Activated CD4-positive, alpha-beta T cell treated with anti-CD3 and anti-CD28 coated beads for 48 hours (primary cell): ENCODE data around the gene XYLT1.

Experiments used
- DNase-seq: peaks from one replicate; pipeline ENCODE4 v3.0.0-alpha.2; 2020

The XYLT1 gene

DNA sequence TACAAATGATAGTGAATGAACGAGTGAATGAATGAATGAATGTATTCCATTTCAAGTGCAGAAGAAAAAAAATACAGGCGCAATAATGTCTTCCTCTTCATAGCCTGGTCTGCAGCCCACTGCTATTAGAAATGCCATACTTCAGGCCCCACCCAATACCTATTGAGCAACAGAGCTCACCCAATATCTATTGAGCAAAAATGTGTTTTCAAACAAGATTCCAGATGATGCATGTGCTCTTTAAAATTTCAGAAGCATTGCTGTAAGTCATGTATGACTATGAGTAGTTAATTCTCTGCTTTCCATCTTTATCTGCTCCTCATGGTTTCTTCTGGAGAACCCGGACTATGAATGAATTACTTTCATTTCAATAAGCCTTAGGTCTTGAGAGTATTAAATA lies 308.2 kb downstream of the XYLT1 start:
- DNase-seq, result no peak

DNA sequence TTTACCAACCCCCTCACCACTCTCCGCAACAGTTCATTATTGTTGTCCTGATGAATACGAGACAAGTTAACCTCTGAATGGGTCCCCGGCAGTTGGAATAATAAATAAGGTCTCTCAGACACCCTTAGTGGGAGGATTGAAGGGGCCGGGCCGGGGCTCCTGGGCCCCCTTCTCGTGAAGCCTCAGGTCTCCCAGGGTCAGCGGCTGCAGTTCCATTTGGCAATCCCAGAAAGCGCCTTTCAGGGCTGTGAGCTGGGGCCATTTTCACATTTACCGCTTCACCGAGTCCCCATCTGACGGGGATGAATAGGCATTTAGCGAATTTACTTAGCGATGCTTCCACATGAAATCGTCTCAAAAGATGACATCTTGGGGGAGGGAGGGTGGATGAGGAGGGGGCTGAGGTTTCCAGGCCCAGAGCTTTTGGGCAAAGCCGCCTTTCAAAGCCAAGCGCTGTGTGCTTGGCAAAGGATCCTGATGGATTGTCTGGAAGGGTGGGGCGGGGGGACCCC lies 309.8 kb downstream of the XYLT1 start:
- no peak for DNase-seq

DNA sequence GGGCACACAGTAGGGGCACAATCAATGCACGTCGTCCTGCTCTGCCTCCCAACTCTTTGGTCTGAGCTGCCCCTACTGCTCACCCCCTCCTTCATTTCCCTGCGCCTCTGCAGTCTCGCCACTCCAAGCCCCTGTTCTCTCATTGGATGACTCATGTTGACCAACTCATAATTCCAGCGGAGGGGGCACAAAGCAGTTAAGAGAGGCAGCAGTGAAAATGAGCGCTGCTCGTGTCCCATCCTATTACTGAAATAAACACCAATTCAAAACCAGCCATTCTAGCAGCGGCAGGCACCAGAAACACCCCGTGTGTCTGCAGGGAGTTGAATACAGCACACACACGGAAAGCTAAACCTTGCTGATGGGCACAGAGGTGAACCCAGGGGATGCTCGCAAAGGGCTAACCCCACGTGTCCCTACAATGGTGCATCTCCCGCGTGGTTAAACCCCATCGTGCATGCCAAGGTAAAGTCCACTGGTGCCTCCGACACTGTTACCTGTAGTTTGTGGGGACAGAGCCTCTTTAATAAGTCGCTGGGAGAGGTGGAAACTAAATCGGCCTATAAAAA lies 310.4 kb downstream of the XYLT1 start:
- no peak for DNase-seq

DNA sequence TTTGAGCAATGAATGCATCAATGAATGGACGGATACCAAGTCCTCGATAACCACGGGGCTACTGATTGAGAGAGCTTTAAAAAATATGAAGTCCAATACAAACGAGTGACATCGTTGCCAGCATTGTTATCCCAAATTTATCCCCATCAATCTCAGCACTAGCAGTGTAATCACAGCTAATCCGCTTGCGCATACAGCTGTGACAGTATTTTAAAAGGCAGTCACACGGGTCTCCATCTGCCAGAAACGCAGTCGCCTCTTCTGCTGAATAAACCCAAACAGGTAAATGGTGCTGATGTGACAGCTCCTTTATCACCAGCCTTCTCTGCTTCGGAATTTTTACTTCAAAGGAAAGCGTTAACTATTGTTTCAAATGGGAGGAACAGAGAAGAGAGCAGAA lies 311.1 kb downstream of the XYLT1 start:
- no peak for DNase-seq

DNA sequence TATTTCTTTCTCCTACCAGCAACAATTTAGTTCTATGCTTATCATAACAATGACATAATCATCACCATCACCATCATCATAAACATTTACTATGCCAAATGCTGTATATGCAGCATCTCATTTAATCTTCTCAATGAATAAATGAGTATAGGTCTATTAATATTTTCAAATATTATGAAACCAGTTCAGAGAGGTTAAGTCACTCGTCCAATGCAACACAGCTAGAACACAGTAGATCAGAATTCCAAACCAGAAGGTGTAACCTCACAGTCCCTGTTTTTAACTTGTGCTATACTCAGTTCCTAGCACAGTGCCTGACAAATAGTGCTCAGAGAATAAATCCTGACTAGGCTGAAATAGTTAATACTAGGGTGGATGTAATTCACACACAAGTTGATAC lies 314.8 kb downstream of the XYLT1 start:
- DNase-seq, result no peak

DNA sequence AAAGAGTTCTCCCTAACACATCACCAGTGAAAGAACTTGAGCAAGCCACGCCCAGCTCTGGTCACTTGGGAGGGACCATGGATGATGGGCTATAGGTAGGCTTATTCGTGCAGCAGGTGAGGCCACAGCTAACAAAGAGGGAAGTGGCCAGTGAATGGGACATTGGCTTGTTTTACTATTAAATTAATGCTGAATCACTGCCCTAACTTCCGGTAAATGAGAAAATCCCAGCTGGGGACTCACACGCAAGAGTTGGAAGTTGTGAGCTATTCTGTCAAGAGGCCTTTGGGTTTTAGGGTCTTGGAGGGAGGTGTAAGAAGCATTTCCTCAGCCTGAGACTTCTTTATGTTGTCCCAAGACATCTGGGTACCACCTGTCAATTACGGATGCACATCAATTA lies 315.3 kb downstream of the XYLT1 start:
- no peak for DNase-seq

DNA sequence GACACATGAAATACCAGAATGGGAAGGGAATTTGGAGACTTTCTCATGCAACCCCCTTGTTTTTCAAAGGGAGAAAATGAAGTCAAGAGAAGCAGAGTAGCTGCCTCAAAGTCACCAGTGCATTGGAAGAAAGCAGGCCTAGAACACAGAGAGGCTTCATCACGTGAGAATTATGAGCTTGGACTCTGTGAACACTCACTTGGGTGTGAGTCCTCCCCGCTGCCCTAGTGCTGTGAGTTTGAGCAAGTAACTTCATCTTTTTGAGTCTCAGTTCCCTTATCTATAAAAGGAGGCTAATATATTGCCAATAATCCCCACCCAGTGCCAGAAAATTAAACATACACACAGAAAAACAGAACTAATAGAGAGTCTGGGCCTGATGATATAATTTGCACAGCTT lies 315.8 kb downstream of the XYLT1 start:
- no peak for DNase-seq

DNA sequence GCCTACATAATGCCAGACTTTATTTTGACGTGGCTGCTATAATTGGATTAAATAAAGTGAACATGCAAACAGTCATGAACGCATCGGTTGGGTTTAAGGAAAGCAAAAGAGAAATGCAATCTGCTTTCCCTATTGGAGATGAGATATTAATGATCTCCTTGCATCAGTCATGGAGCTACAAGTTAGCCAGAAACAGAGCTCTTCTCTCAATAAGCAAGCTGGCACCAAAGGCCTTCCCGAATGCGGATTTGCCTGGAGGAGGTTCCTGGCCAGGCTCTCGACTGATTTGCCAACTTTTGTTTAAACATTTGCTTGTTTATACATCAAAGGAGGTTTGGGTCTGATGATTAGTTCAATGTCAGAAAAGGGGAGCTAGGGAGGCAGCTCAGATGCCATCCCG lies 318.4 kb downstream of the XYLT1 start:
- DNase-seq, result no peak

DNA sequence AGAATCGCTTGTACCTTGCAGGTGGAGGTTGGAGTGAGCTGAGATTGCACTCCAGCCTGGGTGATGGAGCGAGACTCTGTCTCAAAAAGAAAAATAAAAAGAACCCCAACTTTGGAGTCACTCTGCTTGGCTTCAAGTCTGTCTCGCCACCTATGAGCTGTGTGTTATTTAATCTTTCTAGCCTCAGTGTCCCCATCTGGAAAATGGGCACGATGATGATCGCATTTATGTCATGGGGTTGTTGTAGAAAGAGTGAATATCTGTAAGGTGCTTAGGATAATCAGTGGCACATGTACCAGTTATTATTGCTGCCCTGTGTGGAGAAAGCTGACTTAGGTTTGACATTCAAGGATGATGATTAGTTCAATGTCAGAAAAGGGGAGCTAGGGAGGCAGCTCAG lies 319.4 kb downstream of the XYLT1 start:
- DNase-seq, result no peak

DNA sequence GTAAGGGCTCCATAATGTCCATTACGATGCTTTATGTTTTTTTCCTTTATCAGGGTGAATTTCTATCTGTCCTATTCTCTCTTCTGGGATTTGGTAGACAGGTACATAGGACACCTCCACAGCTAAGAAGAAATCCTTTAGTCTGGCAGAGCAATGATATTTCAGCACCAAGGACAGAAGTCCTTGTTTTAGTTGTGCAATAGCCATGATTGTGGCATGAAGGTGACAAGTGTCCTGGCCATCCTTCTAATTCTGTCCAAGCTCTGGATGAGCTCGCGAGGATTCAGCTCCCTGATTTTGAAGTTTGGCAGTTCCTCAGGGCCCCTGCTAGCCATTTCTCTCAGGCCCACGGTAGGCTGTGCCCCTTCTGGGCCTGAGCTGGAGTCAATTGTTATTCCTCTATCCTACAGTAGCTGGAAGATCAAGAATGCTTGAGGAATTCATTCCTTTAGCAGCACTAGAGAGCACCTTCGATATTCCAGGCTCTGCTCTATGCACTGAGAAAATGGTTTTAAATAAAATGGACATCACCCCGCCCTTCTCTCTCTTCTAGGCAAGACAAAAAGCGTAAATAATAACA lies 320.8 kb downstream of the XYLT1 start:
- DNase-seq, result no peak

DNA sequence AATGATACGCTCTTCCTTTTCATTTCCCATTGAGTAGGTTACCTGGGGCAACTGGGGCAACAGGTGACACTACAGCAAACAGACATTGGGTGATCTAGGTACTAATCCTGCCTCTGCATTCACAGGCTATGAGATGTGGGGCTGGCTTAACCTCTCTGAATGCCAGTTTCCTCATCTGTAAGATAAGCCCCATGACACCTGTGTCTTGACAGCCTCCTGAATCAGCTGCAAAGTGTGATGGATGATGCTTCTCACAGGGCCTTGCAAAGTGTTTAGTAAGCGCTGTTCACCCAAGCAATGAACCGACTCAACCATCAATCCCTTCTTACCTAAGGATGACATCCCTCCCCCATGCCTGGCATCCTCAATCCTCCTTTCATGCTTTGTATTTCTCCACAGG lies 322.8 kb downstream of the XYLT1 start:
- DNase-seq, result no peak

DNA sequence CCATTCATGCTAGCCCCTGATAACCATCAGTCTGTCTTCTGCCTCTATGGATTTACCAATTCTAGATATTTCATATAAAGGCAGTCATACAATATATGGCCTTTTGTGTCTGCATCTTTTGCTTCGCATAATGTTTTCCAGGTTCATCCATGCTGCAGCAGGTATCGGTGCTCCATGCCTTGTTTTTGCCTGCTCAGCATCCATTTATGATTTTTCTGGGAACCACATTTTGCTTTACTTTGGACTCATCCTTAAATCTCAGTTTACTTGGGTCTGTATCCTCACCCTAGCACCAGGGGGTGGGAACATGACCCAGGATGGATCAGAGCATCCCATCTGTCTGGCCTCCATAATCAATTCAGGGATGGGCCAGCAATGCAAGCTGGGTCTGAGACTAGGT lies 325.7 kb downstream of the XYLT1 start:
- DNase-seq, result no peak

DNA sequence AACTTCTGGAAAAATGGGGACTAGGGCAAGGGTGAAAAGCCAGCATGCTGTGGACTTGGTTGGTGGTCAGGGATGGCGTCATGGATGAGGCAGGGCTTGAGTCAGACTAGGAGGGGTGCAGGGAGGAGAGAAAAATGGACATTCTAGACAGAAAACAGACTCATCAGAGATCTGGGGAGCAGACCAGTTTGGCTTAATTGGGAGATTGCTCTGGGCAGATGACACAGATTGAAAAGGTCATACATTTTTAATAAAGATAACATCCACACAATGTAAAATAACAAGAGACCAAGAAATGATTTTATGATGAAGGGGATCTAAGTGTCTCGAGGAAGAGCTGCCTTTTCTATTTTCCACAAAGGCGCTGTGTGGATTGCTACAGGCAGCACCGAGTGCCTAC lies 326.3 kb downstream of the XYLT1 start:
- DNase-seq, result no peak

DNA sequence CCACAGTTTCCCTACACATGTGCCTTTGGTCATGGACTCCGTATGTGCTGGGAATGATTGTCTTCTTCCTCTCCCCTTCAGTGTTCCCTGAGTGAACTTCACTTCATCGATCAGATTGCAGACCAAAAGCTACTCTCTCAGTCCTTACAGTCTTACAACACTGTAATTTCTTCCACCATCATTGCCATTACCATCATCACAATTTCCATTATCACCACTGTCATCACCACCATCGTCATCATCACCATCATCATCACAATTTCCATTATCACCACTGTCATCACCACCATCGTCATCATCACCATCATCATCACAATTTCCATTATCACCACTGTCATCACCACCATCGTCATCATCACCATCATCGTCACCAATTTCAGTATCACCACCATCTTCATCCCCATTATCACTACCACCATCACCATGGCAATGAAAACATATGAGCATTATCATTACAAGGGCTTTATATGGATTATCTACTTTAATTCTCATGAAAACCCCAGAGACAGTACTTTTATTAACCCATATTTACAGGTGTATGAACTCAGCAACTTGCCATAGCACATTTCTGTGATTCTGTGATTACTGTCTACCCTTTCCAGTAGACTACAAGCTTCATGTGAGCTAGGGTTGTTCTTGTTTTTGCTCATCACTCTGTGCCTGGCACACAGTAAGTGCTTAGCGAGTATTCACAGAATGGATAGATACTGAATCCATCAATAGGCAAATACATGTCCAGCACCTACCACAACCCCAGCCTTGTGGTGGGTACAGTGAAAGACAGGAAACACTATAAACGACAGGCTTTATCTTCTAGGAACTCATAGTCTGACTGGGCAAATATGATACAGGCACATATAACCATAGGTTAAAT lies 327.0 kb downstream of the XYLT1 start:
- no peak for DNase-seq

DNA sequence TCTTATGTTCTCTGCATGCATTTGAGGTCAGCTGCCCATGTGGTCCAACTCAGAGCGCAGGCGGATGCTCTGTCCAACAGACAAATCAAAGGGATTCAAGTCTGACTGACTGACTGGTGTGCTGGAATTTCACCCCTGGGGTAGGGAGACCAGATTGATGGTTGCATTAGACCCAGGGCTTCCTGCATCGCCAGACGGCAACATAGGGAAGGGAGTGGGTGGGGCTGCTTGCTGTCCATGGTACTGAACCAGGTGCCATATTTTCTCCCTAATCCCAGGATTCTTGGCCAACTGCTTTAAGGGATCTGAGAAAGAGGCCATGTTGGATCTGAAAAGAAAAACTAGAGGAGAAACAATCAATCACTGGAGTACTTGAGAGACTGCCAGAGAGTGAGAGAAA lies 332.0 kb downstream of the XYLT1 start:
- peak; percentile 3 for DNase-seq

DNA sequence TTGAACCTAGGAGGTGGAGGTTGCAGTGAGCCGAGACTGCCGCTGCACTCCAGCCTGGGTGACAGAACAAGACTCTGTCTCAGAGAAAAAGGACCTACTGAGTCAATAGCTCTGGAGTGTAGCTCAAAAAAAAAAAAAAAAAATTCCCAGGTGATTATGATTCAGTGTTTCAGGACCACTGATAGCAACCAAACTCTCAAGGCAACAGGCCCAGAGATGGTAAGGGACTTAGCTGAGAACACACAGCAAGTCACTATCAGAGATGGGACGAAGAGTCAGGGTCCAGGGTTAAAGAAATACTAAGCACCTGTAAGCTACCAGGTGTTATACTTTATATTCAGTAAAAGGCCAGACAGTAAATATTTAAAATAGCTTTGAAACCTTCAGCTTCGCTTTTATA lies 335.3 kb downstream of the XYLT1 start:
- DNase-seq, result no peak

DNA sequence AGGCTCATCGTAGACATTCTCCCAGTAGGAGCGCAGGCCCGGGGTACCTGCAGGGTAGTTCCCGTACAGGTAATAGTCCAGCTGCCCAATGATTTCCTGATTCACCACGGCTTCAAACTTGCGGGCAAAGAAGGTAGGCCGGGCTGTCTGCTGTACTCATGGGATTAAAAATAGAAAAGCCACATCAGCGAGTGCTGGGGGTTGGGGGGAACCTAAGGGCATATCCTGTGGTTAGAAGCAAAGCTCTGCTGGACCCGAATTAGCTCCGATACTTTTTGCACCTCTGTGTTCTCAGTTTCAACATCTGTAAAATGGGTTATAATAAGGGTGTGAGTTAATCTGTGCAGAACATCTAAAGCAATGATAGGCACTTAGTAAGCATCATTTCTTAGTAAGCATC lies 336.2 kb downstream of the XYLT1 start:
- no peak for DNase-seq

DNA sequence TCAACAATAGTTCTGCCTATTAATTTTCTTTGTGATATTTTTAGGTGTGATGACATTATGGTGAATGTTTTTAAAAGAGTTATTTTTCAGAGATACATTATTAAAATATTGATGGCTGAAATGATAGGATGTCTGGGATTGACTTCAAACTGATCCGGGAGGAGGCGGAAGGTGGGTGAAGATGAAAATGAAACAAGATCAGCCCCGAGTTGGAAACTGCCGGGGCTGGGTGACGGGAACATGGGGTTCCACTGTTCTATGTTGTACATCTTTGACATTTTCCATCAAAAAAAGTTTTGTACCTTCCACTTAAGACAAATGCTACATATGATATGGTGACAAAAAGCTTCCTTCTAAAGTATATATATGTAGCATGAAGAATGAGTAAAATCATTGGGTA lies 336.9 kb downstream of the XYLT1 start:
- no peak for DNase-seq

DNA sequence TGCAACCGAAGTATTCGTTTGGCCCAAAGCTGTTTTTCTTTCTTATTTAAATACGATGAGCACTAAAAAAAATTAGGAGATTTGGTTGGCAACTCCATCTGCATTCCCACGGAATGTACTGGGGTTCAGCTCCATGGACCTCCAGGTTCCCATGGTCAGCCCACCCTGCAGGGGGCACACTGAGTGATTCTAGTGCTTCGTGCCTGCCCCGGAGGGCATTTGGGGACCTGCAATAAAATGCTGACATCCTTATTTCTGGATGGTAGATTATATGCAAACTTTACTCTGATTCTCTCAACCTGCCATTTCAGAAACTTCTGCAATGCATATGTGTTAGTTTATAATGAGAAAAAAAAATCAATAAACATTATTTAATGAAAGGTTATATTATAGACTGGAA lies 339.4 kb downstream of the XYLT1 start:
- DNase-seq, result no peak

DNA sequence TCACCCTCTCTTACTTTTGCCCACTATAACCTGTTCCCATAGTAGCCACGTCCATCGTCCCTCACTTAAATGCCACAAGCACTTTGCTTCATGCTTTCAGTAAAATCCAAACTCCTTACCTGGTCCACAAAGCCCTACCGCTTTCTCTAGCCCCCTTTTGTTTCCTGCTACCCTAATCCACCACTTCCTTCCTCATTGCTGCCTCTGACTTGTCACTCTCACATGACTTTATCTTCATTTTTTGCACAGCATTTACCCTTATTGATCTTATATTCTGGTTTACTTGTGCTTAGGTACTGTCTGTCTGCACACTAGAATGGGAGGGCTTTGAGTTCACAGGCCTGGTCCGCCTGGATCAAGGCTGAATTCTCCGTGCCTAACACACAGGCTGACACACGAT lies 340.0 kb downstream of the XYLT1 start:
- no peak for DNase-seq

DNA sequence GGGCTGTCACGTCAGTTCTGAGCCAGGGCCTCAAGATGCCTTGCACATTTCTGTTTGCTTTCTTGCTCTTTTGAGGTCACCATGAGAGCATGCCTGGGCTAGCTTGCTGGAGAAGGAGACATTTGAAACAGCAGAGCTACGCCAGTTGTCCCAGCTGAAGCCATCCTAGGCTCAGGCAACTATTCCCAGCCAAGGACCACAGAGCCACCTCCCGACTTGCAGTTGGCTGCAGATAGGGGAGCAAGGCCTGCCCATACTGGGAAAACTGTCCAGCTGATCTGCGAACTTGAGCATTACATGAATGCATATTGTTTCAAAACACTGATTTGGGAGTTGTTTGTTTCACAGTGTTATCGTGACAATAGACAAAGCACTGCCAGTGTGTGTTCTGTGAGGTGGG lies 340.8 kb downstream of the XYLT1 start:
- DNase-seq, result no peak

DNA sequence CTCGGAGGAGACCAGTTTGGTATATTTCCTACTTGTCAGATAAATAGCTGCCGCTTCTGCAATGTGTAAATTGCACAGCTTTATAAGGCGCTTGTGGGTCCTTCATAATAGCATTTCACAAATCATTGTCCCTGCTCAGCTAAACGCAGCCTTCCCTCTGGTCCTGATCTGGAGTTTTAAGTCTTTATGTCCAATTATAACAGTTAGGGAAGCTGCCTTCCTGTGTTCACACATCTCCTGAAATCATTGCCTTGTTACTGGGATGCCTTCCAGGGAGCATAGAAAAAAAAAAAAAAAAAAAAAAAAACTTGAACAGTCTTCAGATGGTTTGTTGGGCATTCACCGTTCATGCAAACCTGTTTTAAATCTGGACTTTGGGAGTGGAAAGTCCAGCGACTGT lies 342.0 kb downstream of the XYLT1 start:
- no peak for DNase-seq

DNA sequence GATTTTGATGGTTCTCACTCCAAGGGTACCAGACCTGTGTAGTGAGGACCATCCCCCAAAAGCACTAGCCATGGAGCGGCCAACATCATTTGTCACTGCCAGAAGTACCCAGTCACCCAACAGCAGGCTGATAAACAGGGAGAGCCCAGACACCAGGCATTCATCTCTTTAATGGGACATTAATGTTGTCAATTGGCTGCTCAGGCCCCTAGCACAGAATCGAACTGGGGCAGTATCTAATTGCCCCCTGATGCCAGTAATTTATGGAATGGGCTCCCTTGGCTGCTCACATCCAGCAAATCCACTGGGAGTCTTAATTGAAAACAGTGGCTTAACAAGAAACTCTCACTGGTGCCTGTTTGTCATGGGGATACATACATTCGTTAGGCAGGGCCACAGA lies 344.6 kb downstream of the XYLT1 start:
- DNase-seq, result no peak

DNA sequence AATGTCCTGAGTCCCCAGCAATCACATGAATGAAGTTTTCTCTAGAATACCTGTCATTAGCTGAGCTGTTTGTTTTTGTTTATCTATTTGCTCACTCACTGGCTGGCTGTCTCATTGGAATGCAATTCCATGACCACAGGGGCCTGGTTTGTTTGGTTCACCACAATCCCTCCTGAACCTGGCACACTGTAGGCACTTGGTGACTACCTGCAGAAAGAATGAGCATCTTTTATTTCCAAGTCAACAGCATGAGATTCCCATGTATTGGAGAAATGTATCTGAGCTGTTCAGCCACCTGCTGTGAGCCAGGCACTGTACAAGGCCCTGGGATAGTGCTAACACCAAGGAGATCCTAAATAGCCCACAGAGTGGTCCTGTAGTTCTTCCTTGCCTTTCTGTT lies 345.1 kb downstream of the XYLT1 start:
- no peak for DNase-seq
